GM12892 (cell line): Measurements from ENCODE around the gene MED22.

Experiments
- POLR2A ChIP-seq: IDR thresholded peaks from 2 replicates; pipeline ENCODE4 v1.6.1; 2011; ENCODE audit warnings: low read depth, low read length, control low read depth
- POLR2AphosphoS5 ChIP-seq: IDR thresholded peaks from 2 replicates; pipeline ENCODE4 v1.6.1; 2011; ENCODE audit warnings: low read depth, low read length, control low read depth
- TAF1 ChIP-seq: IDR thresholded peaks from 2 replicates; pipeline ENCODE4 v1.6.1; 2011; ENCODE audit warnings: low read depth, mild to moderate bottlenecking, control low read depth, low read length, borderline replicate concordance

GRCh38 chr9:133394687-133395271 is 46.8 kb upstream of the MED22 start:
- TF ChIP-seq POLR2AphosphoS5, result no peak
- TF ChIP-seq POLR2A, result no peak
- no peak for TF ChIP-seq TAF1
